Measurements from ENCODE around the gene DNAH10. TPM values are rescaled to one million over a fixed set of nuclear protein-coding genes. Genes with fewer than 3 reads are reported as not detected.
A peak's percentile ranks its signal among the peaks of the same experiment; 100 is the strongest.

DNAH10 gene
- total and polyA plus RNA-seq, 2 donors from 2014 or later: 0.24 to 0.28 TPM

- Histone ChIP-seq H3K27me3 (ENCODE audit: control insufficient read depth, insufficient read depth, low read length) (no peaks in the 10 kb centered on the region), H3K9me3 (ENCODE audit: control insufficient read depth in 2 of 3, insufficient read depth in 1 of 3, low read length in 3 of 3) (no peaks in the 10 kb centered on the region), H3K27ac (ENCODE audit: low read depth in 2 of 2, low read length in 2 of 2) (no peak overlapping the region), H3K36me3 (ENCODE audit: control insufficient read depth in 2 of 3, insufficient read depth in 3 of 3, low read length in 3 of 3) (no peaks in the 10 kb centered on the region), H3K4me3 (ENCODE audit: low read length in 3 of 3) (no peak overlapping the region), H3K4me1 (ENCODE audit: control insufficient read depth in 2 of 3, insufficient read depth in 2 of 3, low read depth in 1 of 3, low read length in 3 of 3) (no peaks in the 10 kb centered on the region), H3K9ac (ENCODE audit: low read length in 3 of 3) (no peak overlapping the region)
- DNase-seq (peak in 1 of 5 donors; percentile 34), FAIRE-seq (no peak)
- no peak for TF ChIP-seq CTCF (IDR thresholded peaks at IDR 0.05; ENCODE audit: borderline replicate concordance, extremely low read depth, insufficient read depth)
- intact Hi-C loops (cut with DNase I): no loop called here
Observed at GRCh38 chr12:123860377-123860776, 98.3 kb downstream of the DNAH10 start.

GRCh38 chr12:123861392-123861791, 99.3 kb downstream of the DNAH10 start:
- Histone ChIP-seq H3K27ac (ENCODE audit: low read depth in 2 of 2, low read length in 2 of 2) (no peak overlapping the region), H3K4me1 (ENCODE audit: control insufficient read depth in 2 of 3, insufficient read depth in 2 of 3, low read depth in 1 of 3, low read length in 3 of 3) (no peaks in the 10 kb centered on the region), H3K27me3 (ENCODE audit: control insufficient read depth, insufficient read depth, low read length) (no peaks in the 10 kb centered on the region), H3K9me3 (ENCODE audit: control insufficient read depth in 2 of 3, insufficient read depth in 1 of 3, low read length in 3 of 3) (no peaks in the 10 kb centered on the region), H3K36me3 (ENCODE audit: control insufficient read depth in 2 of 3, insufficient read depth in 3 of 3, low read length in 3 of 3) (no peaks in the 10 kb centered on the region), H3K9ac (ENCODE audit: low read length in 3 of 3) (no peak overlapping the region), H3K4me3 (ENCODE audit: low read length in 3 of 3) (no peak overlapping the region)
- FAIRE-seq (no peak), DNase-seq (no peak)
- intact Hi-C loops (cut with DNase I): no loop called here
- no peak for TF ChIP-seq CTCF (IDR thresholded peaks at IDR 0.05; ENCODE audit: borderline replicate concordance, extremely low read depth, insufficient read depth)

GRCh38 chr12:123867141-123867540, 105.0 kb downstream of the DNAH10 start:
- no peak for FAIRE-seq

More at GRCh38 chr12:123867141-123867540, 105.0 kb downstream of the DNAH10 start:
- DNase-seq: no peak
- Histone ChIP-seq H3K9me3 (ENCODE audit: control insufficient read depth in 2 of 3, insufficient read depth in 1 of 3, low read length in 3 of 3) (no peaks in the 10 kb centered on the region), H3K27me3 (ENCODE audit: control insufficient read depth, insufficient read depth, low read length) (no peaks in the 10 kb centered on the region), H3K4me1 (ENCODE audit: control insufficient read depth in 2 of 3, insufficient read depth in 2 of 3, low read depth in 1 of 3, low read length in 3 of 3) (no peaks in the 10 kb centered on the region), H3K27ac (ENCODE audit: low read depth in 2 of 2, low read length in 2 of 2) (no peak overlapping the region), H3K36me3 (ENCODE audit: control insufficient read depth in 2 of 3, insufficient read depth in 3 of 3, low read length in 3 of 3) (no peaks in the 10 kb centered on the region), H3K4me3 (ENCODE audit: low read length in 3 of 3) (no peak overlapping the region), H3K9ac (ENCODE audit: low read length in 3 of 3) (no peak overlapping the region)
- TF ChIP-seq CTCF (IDR thresholded peaks at IDR 0.05; ENCODE audit: borderline replicate concordance, extremely low read depth, insufficient read depth): no peak
- intact Hi-C loops (cut with DNase I): no loop called here
